ENCODE results near the gene SETD3.
"Not testable (repeated sequence)": the region's sequence is repeated elsewhere in the genome, so short reads cannot be mapped to it uniquely, and the experiment has no call there.

Gene SETD3

GRCh38 chr14:99354166-99354875 is 126.3 kb downstream of the SETD3 start:
- no peak for DNase-seq

- DNase-seq = no peak
Observed at GRCh38 chr14:99352688-99353280, 127.9 kb downstream of the SETD3 start.

GRCh38 chr14:99351166-99352007 is 129.3 kb downstream of the SETD3 start:
- DNase-seq = no peak

- DNase-seq = no peak
Observed at GRCh38 chr14:99350751-99351150, 129.9 kb downstream of the SETD3 start.

DNA sequence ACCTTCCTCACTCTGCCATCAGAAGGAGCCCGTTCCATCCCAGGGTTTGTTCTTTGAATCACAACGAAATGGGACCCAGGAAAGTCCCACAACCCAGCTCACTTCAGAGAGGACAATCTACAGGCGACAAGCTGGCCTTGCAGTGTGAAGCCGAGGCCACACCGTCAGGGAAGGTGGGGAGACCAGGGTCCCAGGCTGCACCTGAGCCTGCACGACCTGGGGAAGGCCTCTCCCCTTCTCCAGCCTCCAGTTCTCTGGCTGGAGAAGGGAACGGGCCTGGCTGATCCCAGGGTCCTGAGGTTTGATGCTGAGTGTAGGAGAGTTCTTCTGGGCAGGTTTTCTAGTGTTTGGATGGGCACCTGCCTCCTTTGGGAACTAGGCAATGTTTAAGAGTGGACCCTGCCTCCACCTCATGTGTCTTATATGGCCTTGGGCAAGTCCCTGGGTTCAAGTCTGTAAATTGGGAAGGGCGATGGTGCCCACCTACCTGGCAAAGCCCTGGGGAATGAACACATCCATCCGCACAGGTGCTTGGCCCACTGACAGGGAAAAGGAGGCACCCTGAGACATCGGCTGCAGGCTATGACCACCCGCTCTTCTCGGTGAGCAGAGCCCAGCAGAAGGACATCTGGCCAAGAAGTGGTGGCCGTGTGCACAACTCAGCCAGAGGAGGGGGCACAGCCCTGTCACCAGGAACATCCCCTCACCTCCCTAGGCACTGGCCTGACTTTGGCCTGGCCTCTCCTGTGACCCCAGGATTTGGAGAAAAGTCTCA is 130.8 kb downstream of the SETD3 start:
- DNase-seq = no peak

DNA sequence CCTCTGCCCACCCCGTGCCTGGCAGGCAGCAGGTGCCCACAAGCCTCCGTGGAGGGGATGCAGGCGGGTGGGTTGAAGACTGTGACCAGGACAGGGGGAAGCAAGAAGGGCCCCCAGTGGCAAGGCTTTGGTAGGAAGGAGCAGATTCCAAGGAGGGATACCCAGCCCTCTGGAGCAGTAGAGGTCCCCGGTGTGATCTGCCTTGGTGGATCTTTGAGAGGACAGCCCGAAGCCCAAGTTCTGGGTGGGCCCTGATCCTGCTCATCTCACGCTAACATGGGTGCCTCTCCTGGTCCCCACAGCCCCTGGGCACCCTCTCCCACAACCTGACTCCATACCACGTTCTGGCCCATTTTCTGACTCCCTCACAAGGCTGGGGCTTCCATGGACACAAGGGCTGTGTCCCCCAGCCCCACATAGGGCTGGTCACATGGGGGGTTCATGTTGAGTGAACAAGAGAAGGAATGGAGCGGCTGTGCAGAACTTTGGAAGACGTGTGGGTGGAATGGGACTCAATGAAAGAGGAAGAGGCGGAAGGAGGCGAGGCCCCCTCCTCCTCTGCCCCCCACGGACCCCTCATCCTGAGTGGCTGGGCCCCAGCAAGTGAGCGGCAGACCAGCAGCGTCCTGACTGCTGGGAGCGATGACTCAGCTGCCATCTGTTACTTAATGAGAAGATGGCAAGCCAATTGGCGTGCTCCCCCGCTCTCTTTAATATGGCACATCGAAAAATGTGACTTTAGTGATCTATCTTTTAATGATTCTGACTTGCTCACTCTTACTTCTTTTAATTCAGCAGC is 131.6 kb downstream of the SETD3 start:
- DNase-seq = no peak

DNA sequence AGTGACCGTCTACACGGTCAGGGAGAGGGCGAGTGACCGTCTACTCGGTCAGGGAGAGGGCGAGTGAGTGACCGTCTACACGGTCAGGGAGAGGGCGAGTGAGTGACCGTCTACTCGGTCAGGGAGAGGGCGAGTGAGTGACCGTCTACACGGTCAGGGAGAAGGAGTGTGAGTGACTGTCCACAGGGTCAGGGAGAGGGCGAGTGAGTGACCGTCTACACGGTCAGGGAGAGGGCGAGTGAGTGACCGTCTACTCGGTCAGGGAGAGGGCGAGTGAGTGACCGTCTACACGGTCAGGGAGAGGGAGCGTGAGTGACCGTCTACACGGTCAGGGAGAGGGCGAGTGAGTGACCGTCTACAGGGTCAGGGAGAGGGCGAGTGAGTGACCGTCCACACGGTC is 132.4 kb downstream of the SETD3 start:
- not testable (repeated sequence) for DNase-seq
